GM19467 (cell line): Measurements from ENCODE around the gene MYH6.
"Not testable (repeated sequence)": the region's sequence is repeated elsewhere in the genome, so short reads cannot be mapped to it uniquely, and the experiment has no call there.

Experiments
- ATAC-seq: cut with Tn5 transposase; IDR thresholded peaks from one replicate; pipeline ENCODE4 v1.9.1; 2021; ENCODE audit warnings: mild to moderate bottlenecking, moderate library complexity; ENCODE audit not compliant: unreplicated experiment

MYH6 gene

DNA sequence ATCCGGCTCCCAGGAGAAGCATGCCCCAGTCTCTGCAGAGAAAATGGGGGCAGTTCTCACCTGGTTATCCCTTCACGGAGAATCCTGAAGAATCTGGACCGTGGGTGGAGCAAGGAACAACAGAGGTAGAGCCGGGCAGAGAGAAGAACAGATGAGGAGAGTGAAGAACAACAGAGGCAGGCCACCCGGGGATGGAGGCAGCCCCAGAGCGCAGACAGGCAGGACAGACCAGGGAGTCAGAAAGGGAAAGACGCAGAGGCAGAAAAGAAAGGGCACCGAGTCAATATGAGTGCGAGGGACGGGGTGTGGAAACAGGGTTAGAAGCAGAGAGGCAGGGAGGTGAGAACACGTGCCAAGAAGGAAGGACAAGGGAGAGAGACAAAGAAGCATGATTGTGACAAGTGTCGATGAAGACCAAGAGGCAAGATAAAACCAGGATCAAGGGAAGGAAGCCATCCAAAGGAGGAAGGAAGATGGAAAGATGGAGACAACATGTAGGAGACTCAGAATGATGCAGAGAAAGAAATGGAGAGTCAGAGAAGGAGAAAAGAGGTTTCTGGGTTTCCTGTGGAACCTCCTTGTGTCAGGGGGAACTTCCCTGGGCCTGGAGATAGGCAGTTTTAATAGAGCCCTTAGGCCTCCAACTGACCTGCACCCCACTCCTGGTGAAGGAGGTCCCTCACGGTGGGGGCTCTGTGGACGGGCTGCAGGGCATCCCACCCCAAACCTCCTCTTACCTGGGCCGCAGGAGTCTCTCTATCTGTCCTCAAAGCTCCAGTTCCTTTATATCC lies at the start of gene MYH6:
Gene MYH6 (minus strand): TSS at position 758 of the 791 bp plus-strand sequence. CDS start 1,050 bp downstream, outside the sequence.
- ATAC-seq, result no peak

DNA sequence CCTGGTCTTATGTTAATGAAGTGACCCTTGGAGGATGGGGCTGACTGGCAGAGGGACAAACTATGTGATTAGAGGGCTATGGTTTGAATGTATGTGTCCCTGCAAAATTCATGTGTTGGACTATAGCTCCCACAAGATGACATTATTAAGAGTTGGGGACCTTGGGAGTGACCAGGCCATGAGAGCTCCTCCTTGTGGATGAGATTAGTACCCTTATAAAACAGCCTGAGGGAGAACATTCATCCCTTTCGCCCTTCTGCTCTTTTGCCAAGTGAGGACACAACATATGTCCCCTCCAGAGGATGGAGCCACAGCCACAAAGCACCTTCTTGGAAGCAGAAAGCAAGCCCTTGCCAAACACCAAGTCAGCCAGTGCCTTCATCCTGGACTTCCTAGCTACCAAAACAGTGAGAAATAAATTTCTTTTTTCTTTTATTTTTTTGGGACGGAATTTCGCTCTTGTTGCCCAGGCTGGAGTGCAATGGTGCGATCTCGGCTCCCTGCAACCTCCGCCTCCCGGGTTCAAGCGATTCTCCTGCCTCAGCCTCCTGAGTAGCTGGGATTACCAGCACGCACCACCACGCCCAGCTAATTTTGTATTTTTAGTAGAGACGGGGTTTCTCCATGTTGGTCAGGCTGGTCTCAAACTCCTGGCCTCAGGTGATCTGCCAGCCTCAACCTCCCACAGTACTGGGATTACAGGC lies 49.0 kb upstream of the MYH6 start:
- ATAC-seq, result not testable (repeated sequence)

DNA sequence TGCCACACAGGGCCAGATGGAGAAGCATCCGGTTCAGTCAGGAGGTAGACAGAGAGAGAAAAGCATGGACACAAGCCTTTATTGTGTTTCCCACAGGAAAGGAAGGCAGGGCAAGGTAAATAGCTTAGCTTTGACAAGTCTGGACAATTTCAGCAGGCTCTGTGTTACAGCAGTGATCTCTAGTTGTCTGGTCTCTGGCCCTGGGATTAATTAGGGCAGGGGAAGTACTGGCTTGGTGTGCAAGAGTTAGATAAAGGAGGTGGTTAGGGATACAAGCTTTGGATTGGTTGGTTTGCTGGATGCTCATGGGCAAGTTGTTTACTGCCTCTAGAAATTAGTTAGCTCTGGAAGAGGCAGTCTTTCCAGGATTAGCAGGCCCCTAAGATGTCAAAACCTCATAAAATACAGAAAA lies 46.4 kb upstream of the MYH6 start:
- no peak for ATAC-seq

- no peak for ATAC-seq
These were observed 44.2 kb upstream of the MYH6 start for GRCh38 chr14:23452237-23452636.

GRCh38 chr14:23450379-23450778 lies 42.3 kb upstream of the MYH6 start:
- ATAC-seq, result no peak

- no peak for ATAC-seq
These were observed 41.2 kb upstream of the MYH6 start for GRCh38 chr14:23449314-23449713.

GRCh38 chr14:23447361-23448350 lies 39.6 kb upstream of the MYH6 start:
- ATAC-seq, result no peak

DNA sequence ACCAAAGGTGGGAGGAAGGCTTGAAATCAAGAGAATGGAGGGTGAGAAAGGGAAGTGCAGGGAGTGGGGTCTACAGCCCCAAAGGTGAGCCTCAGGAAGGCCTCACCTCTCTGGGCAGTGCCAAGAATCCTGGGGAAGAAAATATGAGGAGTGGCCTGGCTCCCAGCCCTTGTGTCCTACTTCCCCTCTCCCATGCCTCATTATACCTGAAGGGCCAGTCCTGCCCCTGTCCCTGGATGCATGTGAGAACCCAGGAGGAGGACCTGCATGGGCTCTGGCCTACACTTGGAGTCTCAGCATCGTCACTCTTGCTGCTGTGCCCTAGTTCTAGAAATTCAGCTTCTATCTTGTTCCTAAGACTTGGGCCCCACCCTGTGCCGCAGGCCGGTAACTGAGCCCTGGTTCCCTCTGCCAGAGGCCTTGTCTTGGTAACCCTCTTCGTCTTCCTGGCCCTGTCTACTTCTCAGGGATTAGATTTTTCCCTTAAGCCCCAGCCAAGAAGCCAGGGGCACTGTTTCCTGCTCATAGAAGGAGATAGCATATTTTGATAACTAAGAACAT lies 38.3 kb upstream of the MYH6 start:
- no peak for ATAC-seq

DNA sequence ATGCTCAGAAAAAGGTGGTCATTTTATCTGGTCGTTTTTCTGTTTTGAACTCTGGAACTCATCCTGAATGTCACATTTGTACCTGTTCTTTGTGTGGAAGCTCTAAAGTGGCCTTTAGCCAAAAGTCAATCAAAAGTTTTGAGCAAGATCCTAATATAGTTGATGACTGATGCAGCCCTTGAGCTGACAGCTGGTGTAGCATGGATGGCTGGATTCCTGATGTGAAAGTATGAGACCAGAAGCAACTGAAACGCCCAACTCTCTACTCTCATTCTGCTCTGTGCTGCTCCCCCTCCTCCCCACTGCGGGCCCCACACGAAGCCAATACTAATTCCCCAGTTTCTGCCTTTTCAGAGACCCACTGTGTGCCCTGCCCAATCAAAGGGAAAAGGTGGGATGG lies 37.7 kb upstream of the MYH6 start:
- ATAC-seq, result no peak

DNA sequence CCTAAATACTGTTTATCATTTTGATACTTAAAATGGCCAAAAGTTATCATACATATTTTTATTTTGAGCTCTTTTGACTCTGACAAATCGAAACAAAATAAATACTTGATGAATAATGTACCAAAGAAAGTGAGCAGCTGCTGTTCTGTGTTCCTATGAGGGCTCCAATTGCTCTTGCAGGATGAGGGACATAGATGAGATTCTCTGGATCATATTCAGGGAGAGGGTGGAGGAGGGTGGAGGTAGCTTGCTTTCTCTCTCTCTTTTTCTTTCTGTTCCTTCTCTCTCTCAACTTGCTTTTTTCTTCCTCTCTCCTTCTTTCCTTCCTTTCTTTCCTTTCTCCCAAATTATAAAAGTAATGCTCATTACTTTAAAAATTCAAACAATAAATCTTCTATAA lies 36.2 kb upstream of the MYH6 start:
- ATAC-seq, result no peak

- no peak for ATAC-seq
These were observed 35.8 kb upstream of the MYH6 start for GRCh38 chr14:23443881-23444280.

DNA sequence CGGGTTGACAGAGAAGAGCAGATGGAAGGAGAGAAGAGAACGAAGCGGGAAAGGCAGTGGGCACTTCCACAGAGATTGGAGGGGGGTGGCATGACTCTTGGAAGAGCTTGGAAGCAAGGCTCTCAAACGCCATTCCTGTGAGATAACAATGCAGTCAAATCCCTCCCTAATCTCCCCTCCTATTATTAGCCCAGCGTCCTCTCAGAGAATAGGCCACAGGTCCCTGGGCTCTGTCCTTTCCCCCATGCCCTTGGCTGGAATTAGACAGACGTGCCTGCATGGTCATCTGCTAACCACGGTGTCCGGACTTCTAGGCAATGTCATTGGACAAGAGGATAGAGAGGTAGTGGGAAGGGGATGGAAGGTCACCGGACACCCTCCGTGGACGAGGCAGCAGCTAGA lies 35.3 kb upstream of the MYH6 start:
- no peak for ATAC-seq

DNA sequence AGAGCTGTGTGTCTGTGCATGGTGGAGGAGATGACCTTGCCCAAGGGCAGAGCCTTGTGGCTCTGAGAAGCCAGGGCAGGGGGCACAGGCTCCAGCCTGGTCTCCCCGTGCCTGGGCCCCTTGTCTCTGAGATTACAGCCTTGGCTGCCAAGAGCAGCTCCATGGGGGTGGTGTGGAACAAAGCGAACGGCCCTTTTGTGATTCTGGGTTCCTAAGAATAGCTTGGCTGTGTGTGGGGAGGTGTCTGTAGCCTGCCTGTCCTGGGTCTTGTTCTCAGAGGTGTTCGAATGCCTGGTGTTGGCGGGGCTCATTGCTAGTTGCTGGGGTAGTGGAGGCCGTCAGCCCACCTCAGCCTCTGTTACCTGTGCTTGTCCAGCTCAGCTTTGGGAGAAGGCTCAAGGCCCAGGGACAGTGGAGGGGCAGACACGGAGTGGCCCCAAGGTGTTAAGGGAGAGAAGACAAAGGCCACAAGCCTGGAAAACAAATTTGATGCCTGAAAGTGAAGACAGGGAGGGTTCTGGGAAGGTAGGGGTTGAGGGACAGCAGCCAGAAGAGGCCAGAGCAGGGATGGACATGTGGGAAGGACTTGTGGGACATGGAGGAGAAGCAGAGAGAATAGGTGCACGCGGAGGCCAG lies 34.8 kb upstream of the MYH6 start:
- ATAC-seq, result no peak

DNA sequence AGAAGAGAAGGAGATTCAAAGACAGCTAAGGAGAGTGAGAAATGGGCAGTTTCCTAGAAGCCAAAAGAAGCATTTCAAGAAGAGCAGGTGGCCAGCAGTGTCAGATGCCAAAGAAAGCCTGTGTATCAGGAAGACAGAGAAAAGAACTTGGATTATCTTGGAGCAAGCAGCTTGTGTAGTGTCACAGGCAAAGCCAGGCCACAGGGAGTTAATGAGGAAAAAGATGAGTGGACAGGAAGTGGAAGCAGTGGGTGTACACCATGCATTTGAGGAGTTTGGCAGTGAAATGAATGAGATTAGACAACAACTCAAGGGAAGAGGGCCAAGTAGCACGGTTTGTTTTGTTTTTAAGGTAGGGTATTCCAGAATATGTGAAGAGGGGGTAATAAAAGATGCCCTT lies 33.0 kb upstream of the MYH6 start:
- ATAC-seq, result no peak

DNA sequence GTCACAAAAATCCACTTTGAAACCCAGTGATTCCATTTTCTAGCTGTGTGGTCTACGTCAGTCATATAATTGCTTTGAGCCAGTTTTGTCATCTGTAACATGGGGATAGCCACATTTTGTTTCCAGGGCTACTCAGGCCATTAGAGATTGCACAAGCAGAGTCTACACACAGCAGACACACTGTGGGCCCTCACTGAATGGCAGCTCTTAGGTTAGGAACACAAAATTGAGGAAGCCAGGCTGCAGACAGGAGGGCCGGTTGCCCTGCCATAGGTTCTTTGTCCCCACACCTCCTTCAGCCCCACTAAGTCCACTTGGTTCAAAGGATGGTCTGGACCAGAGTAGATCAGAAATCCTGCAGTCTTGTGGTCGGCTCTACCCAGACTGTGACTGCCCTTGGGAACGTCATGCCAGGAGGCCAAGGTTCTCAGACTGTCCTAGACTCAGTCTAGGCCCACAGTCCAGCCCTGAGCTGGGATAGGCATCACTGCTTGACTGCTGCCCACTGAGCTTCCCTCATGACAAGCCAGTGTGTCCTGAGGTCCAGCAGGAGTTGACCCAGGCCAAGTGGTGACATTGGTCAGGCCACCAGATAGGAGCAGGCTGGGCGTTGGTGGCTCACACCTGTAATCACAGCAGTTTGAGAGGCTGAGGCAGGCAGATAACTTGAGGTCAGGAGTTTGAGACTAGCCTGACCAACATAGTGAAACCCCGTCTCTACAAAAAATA lies 31.2 kb upstream of the MYH6 start:
- ATAC-seq, result no peak

GRCh38 chr14:23438101-23438971 lies 30.3 kb upstream of the MYH6 start:
- ATAC-seq, result no peak

- no peak for ATAC-seq
These were observed 29.3 kb upstream of the MYH6 start for GRCh38 chr14:23437133-23438100.
